NCI-H2196 treated with DMSO at 0.1 percent for 48 hours (cell line): ENCODE results near the gene MBD3.

Source experiments
- DNase-seq: peaks from one replicate; lab custom pipeline; 2025; ENCODE audit not compliant: unreplicated experiment; lab: John Stamatoyannopoulos, UW

The MBD3 gene

GRCh38 chr19:1599460-1599846 lies 6.8 kb upstream of the MBD3 start:
- DNase-seq: no peak

- DNase-seq: no peak
Observed at GRCh38 chr19:1598777-1599459, 6.3 kb upstream of the MBD3 start.

GRCh38 chr19:1593501-1593772 lies 772 bp upstream of the MBD3 start:
- no peak for DNase-seq

GRCh38 chr19:1592024-1592754 lies 476 bp downstream of the MBD3 start:
- peak; percentile 76 for DNase-seq

- DNase-seq: no peak
Observed at GRCh38 chr19:1591421-1592023, 1.1 kb downstream of the MBD3 start.

- no peak for DNase-seq
Observed at GRCh38 chr19:1590641-1591397, 1.8 kb downstream of the MBD3 start.

- no peak for DNase-seq
Observed at GRCh38 chr19:1587872-1588271, 4.8 kb downstream of the MBD3 start.

- DNase-seq: no peak
Observed at GRCh38 chr19:1585243-1585580, 7.5 kb downstream of the MBD3 start.

- DNase-seq: no peak
Observed at GRCh38 chr19:1584500-1585242, 8.0 kb downstream of the MBD3 start.

GRCh38 chr19:1582201-1582600 lies 10.5 kb downstream of the MBD3 start:
- DNase-seq: peak; percentile 30

- no peak for DNase-seq
Observed at GRCh38 chr19:1580957-1581356, 11.7 kb downstream of the MBD3 start.

- no peak for DNase-seq
Observed at GRCh38 chr19:1580382-1580781, 12.3 kb downstream of the MBD3 start.

GRCh38 chr19:1579222-1579621 lies 13.4 kb downstream of the MBD3 start:
- no peak for DNase-seq

GRCh38 chr19:1577929-1578618 lies 14.6 kb downstream of the MBD3 start:
- DNase-seq: peak; percentile 50

- peak; percentile 72 for DNase-seq
Observed at GRCh38 chr19:1577090-1577928, 15.4 kb downstream of the MBD3 start.

- no peak for DNase-seq
Observed at GRCh38 chr19:1576242-1577089, 16.2 kb downstream of the MBD3 start.

- DNase-seq: no peak
Observed at GRCh38 chr19:1575323-1576241, 17.1 kb downstream of the MBD3 start.
